Panc1 (cell line): ENCODE measurements around the gene SLC12A4. TPM values are rescaled to one million over a fixed set of nuclear protein-coding genes. Genes with fewer than 3 reads are reported as not detected.
A peak's percentile ranks its signal among the peaks of the same experiment; 100 is the strongest.

Experiments used
- ATAC-seq: fragments of 200-7000 bp; cut with Tn5 transposase; 2 replicates; pipeline ENCODE4 v1.9.1; 2020; ENCODE audit warnings: mild to moderate bottlenecking, moderate library complexity
- BruUV-seq: library from RNA; stranded (reverse); fragments of 400-500 nt; replicated peaks from 2 replicates; lab custom pipeline; 2021; lab: Mats Ljungman, UMichigan
- CTCF ChIA-PET: fragments of 300-600 bp; sonication (Branson Sonifier 250); formaldehyde crosslinking; loops from one replicate; lab custom pipeline; 2022; ENCODE audit warnings: antibody characterized with exemption; lab: Charles Lee
- POLR2A ChIA-PET: fragments of 300-600 bp; sonication (Branson Sonifier 250); formaldehyde crosslinking; loops from one replicate; lab custom pipeline; 2022; ENCODE audit warnings: antibody characterized with exemption; lab: Charles Lee
- DNase-seq: peaks from one replicate; pipeline ENCODE4 v3.0.0-alpha.2; 2010; ENCODE audit warnings: low read depth, low spot score
- H3K27ac ChIP-seq: 2 replicates; pipeline ENCODE4 v1.5.1; 2011; ENCODE audit warnings: mild to moderate bottlenecking, low read length, inconsistent platforms
- H3K27me3 ChIP-seq: fragments of 200-500 bp; sonication (Bioruptor generic); 2 replicates; pipeline ENCODE4 v1.6.0; 2014; ENCODE audit warnings: low read length, inconsistent platforms; ENCODE audit not compliant: control insufficient read depth, insufficient read depth
- H3K36me3 ChIP-seq: fragments of 200-500 bp; sonication (Bioruptor generic); 2 replicates; pipeline ENCODE4 v1.5.1; 2014; ENCODE audit warnings: inconsistent platforms, mild to moderate bottlenecking, low read length, moderate library complexity; ENCODE audit not compliant: control insufficient read depth, insufficient read depth
- H3K4me1 ChIP-seq: 2 replicates; pipeline ENCODE4 v1.5.1; 2011; ENCODE audit warnings: inconsistent platforms, mild to moderate bottlenecking, low read length, moderate library complexity; ENCODE audit not compliant: control insufficient read depth, insufficient read depth
- H3K4me3 ChIP-seq, 2 experiments: 2 replicates each; pipeline ENCODE4 v1.5.1; 2011 to 2012; ENCODE audit warnings: low read depth in 2 of 2, low read length in 2 of 2, mild to moderate bottlenecking in 2 of 2, inconsistent platforms in 1 of 2, moderate library complexity in 1 of 2
- H3K9me3 ChIP-seq: fragments of 200-500 bp; sonication (Bioruptor generic); 2 replicates; pipeline ENCODE4 v1.5.1; 2014; ENCODE audit warnings: low read depth, mild to moderate bottlenecking, inconsistent platforms, low read length, moderate library complexity; ENCODE audit not compliant: control insufficient read depth, insufficient read depth
- CTCF ChIP-seq: fragments of 450-650 bp; IDR thresholded peaks from 2 replicates; pipeline ENCODE4 v1.5.1; 2017; ENCODE audit warnings: mild to moderate bottlenecking
- POLR2AphosphoS5 ChIP-seq: IDR thresholded peaks from 2 replicates; pipeline ENCODE4 v1.6.1; 2012; ENCODE audit warnings: mild to moderate bottlenecking, low read depth, low read length, moderate library complexity
- SIN3A ChIP-seq: IDR thresholded peaks from 2 replicates; pipeline ENCODE4 v1.6.1; 2012; ENCODE audit warnings: low read depth, mild to moderate bottlenecking, low read length, moderate library complexity, borderline replicate concordance; ENCODE audit not compliant: insufficient read depth
- TCF7L2 ChIP-seq: IDR thresholded peaks from 2 replicates; pipeline ENCODE4 v1.6.1; 2011; ENCODE audit warnings: mild to moderate bottlenecking, low read depth, low read length, inconsistent platforms
- in situ Hi-C: cut with HindIII; loops from 2 replicates; pipeline ENCODE4 v1.10.0; 2016; ENCODE audit warnings: low sequenced_read_pairs, low pct_unique_long_range_greater_than_20kb
- intact Hi-C: fragments of 100-400 bp; cut with micrococcal nuclease; formaldehyde crosslinking; loops from one replicate; pipeline ENCODE4 v1.10.0; 2022; ENCODE audit not compliant: unreplicated experiment
- total RNA-seq: library from RNA; stranded (reverse); gene quantifications from one replicate; pipeline ENCODE4 v1.2.1, GENCODE V29; 2021; ENCODE audit not compliant: unreplicated experiment
- TF ChIP-seq, protein P1 (sequence below), 2 experiments: IDR thresholded peaks; 2 replicates each; pipeline ENCODE4 v1.6.1; 2011 to 2012; ENCODE audit warnings: low read depth in 2 of 2, control low read depth in 1 of 2, low read length in 1 of 2, mild to moderate bottlenecking in 1 of 2, moderate library complexity in 1 of 2; ENCODE audit not compliant: insufficient read depth in 1 of 2

Gene SLC12A4
- total RNA-seq, 1 experiment from 2014 or later, result 31.8 TPM

- in situ Hi-C loops, result no loop called here
- POLR2A ChIA-PET, result no interaction called here
- CTCF ChIA-PET, result interaction anchor here (0.5 kb wide), 1 partner anchor 26 kb away, joined by 12 read pairs; no protein-coding TSS in a partner anchor
Measured at GRCh38 chr16:67943256-67943618, 25.2 kb downstream of the SLC12A4 start.

DNA sequence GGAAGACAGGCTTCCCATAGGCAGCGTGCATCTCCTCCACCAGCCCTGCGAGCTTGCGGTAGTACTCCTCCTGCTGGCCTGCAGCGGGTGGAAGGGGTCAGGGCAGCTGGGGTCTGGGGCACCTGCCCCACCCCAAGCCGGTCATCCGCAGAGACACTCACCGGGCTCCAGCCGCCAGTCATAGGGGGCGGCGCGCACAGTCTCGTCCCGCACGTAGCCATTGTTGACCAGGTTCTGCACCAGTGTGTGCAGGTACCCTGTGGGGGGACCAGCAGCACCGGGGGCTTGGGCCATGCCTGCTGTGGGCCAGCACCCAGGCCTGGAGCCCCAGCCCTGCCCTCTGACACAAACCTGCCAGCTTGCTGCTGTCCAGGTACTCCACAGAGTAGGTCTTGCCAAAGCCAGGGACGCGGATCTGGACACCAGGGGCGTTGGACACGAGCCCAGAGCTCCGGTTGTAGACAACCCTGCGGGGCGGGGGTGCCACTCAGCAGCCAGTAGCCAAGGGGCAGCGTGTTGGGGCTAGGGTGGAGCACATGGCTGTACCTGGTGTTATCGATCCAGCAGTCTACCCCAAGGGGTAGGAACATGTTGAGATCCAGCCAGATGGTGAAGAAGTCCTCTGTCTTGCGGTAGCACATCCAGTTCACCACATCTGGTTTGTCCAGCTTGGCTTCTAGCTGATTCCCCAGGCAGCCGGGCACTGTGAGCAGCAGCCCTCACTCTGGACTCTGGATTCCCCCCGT is 25.8 kb downstream of the SLC12A4 start:
- in situ Hi-C loops, result no loop called here
- POLR2A ChIA-PET, result no interaction called here
- BruUV-seq, result no TSS peak

More at GRCh38 chr16:67943256-67943618, 25.2 kb downstream of the SLC12A4 start:
- H3K27ac ChIP-seq, result no peak overlapping the region
- H3K36me3 ChIP-seq, result no peaks in the 10 kb centered on the region
- intact Hi-C loops, result no loop called here
- no peaks in the 10 kb centered on the region for H3K27me3 ChIP-seq
- no peaks in the 10 kb centered on the region; the same call in 1 of the 2 replicates for H3K4me1 ChIP-seq
- ATAC-seq (no peak), DNase-seq (no peak)
- no peak overlapping the region for H3K4me3 ChIP-seq
- no peaks in the 10 kb centered on the region for H3K9me3 ChIP-seq
- TF ChIP-seq SIN3A (no peak), POLR2AphosphoS5 (no peak), TCF7L2 (no peak), CTCF (no peak)
- TF ChIP-seq, protein P1, sequence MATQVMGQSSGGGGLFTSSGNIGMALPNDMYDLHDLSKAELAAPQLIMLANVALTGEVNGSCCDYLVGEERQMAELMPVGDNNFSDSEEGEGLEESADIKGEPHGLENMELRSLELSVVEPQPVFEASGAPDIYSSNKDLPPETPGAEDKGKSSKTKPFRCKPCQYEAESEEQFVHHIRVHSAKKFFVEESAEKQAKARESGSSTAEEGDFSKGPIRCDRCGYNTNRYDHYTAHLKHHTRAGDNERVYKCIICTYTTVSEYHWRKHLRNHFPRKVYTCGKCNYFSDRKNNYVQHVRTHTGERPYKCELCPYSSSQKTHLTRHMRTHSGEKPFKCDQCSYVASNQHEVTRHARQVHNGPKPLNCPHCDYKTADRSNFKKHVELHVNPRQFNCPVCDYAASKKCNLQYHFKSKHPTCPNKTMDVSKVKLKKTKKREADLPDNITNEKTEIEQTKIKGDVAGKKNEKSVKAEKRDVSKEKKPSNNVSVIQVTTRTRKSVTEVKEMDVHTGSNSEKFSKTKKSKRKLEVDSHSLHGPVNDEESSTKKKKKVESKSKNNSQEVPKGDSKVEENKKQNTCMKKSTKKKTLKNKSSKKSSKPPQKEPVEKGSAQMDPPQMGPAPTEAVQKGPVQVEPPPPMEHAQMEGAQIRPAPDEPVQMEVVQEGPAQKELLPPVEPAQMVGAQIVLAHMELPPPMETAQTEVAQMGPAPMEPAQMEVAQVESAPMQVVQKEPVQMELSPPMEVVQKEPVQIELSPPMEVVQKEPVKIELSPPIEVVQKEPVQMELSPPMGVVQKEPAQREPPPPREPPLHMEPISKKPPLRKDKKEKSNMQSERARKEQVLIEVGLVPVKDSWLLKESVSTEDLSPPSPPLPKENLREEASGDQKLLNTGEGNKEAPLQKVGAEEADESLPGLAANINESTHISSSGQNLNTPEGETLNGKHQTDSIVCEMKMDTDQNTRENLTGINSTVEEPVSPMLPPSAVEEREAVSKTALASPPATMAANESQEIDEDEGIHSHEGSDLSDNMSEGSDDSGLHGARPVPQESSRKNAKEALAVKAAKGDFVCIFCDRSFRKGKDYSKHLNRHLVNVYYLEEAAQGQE (IDR thresholded peaks at IDR 0.05; ENCODE audit: insufficient read depth in 1 of 2, low read depth in 2 of 2, low read length in 1 of 2), result no peak
- BruUV-seq, result no TSS peak

More for the DNA sequence above, 25.8 kb downstream of the SLC12A4 start:
- Histone ChIP-seq H3K27me3 (no peaks in the 10 kb centered on the region), H3K4me3 (no peak overlapping the region), H3K4me1 (no peaks in the 10 kb centered on the region; the same call in 1 of the 2 replicates), H3K36me3 (no peaks in the 10 kb centered on the region), H3K9me3 (no peaks in the 10 kb centered on the region), H3K27ac (no peak overlapping the region)
- CTCF ChIA-PET, result interaction anchor here (0.5 to 1.0 kb wide), 3 partner anchors 18 to 46 kb away, joined by 3 to 12 read pairs (median 3); no protein-coding TSS in a partner anchor
- peak; percentile 20; the same call in 1 of the 2 replicates for ATAC-seq
- TF ChIP-seq POLR2AphosphoS5 (no peak), CTCF (no peak), SIN3A (no peak)
- TF ChIP-seq, protein P1 (IDR thresholded peaks at IDR 0.05; ENCODE audit: insufficient read depth in 1 of 2, low read depth in 2 of 2, low read length in 1 of 2), result no peak
- intact Hi-C loops, result no loop called here
- DNase-seq, result no peak
